Stimulated activated CD8-positive, alpha-beta memory T cell treated with anti-CD3 and anti-CD28 coated beads, Interleukin-2, amount 100 ng/mL, for 48 hours (primary cell): ENCODE results near the gene ERP27.

Experiments used
- DNase-seq, 2 donors: peaks; one replicate each; pipeline ENCODE4 v3.0.0-alpha.2; 2020; ENCODE audit warnings: low read depth in 2 of 2

The ERP27 gene

DNA sequence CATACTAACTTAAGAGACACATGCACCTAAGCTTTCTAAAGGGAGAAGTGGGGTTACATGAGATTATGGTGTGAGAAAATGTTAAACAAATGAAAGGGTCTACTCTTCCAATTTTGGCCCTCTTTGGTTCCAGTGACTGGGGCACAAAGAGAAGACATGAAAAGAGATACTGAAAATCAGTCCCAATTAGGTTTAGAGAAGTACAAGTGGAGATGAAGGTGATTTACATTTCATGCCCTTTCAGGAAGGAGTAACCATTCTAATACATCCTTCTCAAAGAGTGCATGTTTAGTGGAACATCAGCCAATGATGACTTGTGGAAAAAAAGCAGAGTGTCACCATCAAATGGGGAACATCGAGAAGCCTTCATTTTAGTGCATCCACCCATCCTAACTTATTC, 67.1 kb downstream of the ERP27 start:
- DNase-seq = no peak

DNA sequence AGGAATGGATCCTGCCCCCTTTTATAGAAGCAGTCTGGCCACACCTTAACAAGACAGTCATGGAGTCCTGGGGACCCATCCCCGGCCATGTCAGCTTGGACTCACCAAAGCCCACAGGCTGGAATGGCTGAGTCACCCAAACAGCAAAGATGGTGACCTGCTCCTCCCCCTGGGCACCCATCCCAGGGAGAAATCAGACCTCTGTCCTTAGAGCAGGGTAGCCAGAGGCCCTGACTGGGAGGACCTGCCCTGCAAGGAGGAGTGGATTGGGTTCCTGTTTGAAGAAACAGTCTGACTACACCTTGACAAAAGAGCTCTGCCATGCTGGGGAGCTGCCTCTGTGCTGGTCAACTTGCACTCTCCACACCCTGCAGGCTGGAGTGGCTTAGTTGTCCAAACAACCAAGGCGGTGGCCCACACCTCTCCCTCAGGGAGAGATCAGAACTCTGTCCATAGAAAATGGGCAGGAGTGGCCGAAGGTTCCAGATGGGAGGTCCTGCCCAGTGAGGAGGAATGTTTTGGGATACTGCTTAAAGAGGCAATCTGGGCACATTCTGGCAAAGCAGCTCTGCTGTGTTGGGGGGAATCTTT, 69.3 kb downstream of the ERP27 start:
- no peak for DNase-seq
